Transverse colon (tissue), 4 donors: ENCODE results near the gene ZNF319.

Experiments
- EP300 ChIP-seq: sonication (generic); formaldehyde crosslinking; IDR thresholded peaks from one replicate; pipeline ENCODE4 v1.6.1; 2017; ENCODE audit warnings: antibody characterized with exemption, low read depth
- POLR2A ChIP-seq: fragments of 450-650 bp; IDR thresholded peaks from one replicate; pipeline ENCODE4 v1.6.1; 2016; ENCODE audit warnings: antibody characterized with exemption, mild to moderate bottlenecking, moderate library complexity
- POLR2AphosphoS5 ChIP-seq, 3 donors: sonication (generic); formaldehyde crosslinking; IDR thresholded peaks; one replicate each; pipeline ENCODE4 v1.6.1; 2016; ENCODE audit warnings: antibody characterized with exemption in 3 of 3
- TF ChIP-seq, protein P1 (sequence below), 5 experiments: fragments of 200-600 bp in 3 of 5; fragments of 450-650 bp in 2 of 5; sonication (generic) in 3 of 5; IDR thresholded peaks; 1 replicate in 2 of 5; 2 replicates in 3 of 5; pipeline ENCODE4 v1.5.1; 2016 to 2017; ENCODE audit warnings: antibody characterized with exemption in 5 of 5, inconsistent platforms in 3 of 5, mild to moderate bottlenecking in 2 of 5, moderate library complexity in 1 of 5

DNA sequence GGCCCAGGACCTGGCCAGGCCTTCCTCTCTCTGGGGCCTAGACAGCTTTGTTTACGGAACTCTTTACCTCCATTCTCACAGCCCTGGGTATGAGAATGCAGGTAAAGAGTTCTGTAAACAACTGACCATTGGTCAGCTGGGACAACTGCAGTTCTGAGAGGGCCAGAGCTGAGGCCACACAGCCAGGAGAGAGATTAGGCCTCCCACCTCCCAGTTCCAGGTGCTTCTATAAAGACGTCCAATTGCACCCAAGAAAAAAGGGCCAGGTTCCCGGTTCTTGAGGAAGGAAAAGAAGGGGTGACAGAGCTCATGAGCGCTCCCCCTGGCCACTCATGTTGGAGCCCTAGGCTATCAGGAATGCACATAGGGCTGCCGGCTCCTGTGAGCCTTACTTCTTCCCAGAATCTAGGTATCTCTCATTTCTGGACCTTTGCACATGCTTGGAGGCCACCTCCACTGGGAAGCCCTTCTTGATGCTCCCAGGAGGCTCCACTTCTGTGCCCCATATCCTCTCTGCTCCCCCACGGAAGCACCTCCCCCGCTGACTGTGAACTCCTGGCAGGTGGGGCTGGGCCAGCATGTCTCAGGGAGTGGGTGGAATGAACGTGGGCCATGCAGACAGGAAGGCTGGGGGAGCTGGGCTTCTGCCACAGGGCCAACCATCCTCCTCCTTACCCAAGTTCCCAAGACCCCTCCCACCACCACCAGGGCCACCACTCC lies 42.6 kb downstream of the ZNF319 start:
- TF ChIP-seq, protein P1, sequence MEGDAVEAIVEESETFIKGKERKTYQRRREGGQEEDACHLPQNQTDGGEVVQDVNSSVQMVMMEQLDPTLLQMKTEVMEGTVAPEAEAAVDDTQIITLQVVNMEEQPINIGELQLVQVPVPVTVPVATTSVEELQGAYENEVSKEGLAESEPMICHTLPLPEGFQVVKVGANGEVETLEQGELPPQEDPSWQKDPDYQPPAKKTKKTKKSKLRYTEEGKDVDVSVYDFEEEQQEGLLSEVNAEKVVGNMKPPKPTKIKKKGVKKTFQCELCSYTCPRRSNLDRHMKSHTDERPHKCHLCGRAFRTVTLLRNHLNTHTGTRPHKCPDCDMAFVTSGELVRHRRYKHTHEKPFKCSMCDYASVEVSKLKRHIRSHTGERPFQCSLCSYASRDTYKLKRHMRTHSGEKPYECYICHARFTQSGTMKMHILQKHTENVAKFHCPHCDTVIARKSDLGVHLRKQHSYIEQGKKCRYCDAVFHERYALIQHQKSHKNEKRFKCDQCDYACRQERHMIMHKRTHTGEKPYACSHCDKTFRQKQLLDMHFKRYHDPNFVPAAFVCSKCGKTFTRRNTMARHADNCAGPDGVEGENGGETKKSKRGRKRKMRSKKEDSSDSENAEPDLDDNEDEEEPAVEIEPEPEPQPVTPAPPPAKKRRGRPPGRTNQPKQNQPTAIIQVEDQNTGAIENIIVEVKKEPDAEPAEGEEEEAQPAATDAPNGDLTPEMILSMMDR (IDR thresholded peaks at IDR 0.05), result no peak
- TF ChIP-seq EP300, result no peak
- TF ChIP-seq POLR2AphosphoS5 (IDR thresholded peaks at IDR 0.05), result no peak
- TF ChIP-seq POLR2A, result no peak
